C1 segment of cervical spinal cord (tissue), 14 donors: ENCODE measurements around the gene HEY2.
"Not testable (repeated sequence)": the region's sequence is repeated elsewhere in the genome, so short reads cannot be mapped to it uniquely, and the experiment has no call there.

Experiments
- DNase-seq, 14 donors: peaks; one replicate each; lab custom pipeline; 2025; lab: John Stamatoyannopoulos, UW

The HEY2 gene

DNA sequence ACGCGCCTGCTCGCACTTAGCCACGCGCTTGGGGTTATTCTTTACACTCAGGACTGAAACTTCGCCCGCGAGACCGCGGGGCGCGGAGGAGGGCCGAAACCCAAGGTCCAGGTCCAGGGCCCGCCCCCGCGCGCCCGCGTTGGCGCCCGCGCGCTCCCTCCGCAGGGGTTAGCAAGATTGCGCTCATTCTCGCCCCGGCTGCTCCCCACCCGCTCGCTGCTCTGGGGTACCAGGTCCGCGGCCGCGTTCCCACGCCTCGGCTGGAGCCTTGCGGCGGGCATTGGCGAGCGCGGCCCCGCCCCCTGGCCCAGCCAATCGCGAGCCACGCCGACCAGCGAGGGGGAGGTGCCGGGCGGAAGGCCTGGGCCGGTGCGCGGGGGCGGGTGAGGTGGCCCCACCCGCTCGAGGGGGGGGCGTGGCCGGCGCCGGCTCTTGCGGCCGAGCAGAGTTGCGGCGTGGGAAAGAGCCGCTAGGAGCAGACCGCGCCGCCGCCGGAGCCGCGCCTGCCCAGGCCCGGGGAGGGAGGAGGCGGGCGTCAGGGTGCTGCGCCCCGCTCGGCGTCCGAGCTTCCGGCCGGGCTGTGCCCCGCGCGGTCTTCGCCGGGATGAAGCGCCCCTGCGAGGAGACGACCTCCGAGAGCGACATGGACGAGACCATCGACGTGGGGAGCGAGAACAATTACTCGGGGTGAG is at the start of gene HEY2:
HEY2 (plus strand) TSS at position 460 of the 692 bp plus-strand sequence; CDS start at position 605, 145 bp downstream.
- peak; percentile 61 to 97 (median 88) for DNase-seq

DNA sequence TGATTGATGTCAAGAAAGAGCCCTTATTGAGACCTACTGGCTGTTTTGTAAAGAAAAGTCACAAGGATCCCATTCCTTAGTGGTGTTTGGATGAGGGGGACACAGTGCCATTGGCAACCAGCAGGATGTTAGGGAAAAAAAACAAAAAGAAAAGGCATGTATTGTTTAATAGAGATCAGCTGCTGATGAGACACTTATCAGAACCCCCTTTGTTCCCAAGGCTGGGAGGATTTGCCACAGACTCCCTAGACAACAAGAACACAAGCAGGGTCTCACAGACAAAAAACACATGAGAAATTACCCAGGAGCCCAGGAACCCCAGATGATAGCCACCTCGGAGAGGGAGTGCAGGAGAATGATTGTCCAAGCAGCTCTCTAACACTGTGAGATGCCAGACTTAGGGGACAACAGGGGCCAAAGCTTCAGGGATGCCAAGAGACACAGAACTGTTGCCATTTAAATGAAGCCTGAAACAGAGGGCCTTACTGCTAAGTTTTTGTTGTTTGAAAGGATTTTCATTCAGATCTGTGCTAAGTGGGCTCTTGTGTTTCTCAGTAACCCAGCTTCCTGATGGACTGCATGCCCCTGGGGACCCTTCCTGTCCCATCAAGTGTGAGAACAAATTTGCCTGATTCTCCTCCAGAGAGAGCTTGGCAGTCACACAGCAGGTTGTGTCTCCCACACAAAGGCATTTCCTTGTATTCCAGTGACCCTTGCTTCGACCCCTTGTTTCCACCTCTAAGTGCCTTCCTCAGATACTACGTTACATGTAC is 48.7 kb upstream of the HEY2 start:
- peak in 10 of 14 donors; percentile 31 to 88 (median 38) for DNase-seq

DNA sequence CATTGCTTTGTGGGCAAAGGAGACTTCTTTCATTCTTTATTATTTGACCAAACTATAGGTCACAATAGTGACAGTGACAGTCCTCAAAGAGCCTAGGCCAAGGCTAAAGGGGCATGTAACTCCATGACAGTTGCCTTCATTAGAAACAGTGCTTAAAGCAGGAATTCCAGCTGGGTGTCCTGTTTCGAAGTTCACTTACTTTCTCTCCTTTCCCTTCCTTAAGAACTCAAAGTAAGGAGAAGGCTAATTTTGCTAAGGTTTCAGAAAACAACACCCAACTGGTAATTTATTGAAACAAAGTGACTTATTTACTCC is 48.1 kb upstream of the HEY2 start:
- no peak for DNase-seq

- DNase-seq: not testable (repeated sequence)
These were observed 45.5 kb upstream of the HEY2 start for GRCh38 chr6:125703882-125704281.

- DNase-seq: no peak
These were observed 41.7 kb upstream of the HEY2 start for GRCh38 chr6:125707615-125708243.

DNA sequence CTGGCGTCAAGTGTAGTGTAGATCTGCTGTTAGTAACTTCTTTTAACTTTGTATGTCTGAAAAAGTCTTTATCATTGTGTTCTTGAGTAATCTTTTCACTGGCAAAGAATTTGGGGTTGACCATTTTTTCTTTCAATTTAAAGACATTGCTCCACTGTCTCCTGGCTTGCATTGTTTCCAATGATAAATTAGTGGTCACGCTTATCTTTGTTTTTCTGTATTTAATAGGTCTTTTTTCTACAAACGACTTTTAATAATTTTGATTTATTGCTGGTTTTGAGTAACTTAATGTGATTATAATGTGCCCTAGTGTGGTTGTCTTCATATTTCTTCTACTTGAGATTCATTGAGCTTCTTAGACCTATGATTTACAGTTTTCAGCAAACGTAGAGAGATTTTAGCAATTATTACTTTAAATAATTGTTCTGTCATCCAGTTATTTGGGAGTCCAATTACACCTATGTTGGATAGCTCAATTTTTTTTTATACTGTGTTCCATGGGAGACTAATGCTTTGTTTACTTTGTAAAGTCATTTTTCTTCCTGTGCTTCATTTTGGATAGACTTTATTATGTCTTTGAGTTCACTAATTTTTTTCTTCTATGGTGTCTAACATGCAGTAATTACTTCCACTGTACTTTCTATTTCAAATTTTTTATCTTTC is 38.3 kb upstream of the HEY2 start:
- no peak for DNase-seq

GRCh38 chr6:125714441-125715090 is 34.9 kb upstream of the HEY2 start:
- DNase-seq: no peak

DNA sequence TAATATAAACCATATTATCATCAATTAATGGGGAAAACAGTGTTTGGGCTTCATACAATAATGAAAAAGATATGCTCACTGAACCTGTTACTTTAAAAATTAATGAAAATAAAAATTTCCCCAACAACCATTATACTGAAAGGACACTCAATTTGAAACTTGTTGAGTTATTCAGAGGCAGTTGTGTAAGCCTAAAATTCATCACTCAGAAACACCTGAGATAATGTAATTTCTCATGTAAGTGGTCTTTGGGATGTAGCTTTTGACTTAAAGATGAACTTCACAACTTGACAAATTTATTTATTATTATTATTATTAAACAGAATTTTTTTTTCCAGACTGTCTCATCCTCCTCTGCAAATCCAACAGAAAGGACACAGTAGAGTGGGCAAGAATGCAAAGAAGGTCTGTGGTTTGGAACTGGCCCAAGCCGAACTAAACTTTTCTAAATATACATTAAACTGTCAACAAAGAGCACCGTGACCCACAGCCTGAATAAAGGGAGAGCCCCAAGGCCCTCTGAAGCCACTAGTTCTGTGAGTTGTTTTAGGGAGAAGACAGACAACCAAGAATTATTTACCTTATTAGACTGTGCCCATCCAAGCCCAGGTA is 32.2 kb upstream of the HEY2 start:
- no peak for DNase-seq

DNA sequence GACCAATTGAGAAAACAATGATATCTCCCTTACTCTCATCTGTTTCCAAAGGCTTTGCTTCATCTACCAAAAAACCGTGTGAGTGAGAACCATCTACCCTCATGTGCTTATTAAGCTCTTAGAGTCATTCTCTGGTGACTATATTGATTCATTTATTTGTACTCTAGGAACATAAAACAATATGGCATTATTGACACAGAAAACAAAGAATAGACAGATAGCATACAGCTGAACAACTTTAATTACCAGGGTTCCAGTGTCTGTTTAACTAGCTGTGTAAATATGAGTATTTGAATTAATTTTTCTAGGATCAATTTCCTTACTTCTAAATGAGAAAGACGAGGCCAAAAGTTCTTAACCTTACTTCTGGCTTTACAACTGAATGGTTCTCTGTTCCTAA is 31.3 kb upstream of the HEY2 start:
- no peak for DNase-seq

DNA sequence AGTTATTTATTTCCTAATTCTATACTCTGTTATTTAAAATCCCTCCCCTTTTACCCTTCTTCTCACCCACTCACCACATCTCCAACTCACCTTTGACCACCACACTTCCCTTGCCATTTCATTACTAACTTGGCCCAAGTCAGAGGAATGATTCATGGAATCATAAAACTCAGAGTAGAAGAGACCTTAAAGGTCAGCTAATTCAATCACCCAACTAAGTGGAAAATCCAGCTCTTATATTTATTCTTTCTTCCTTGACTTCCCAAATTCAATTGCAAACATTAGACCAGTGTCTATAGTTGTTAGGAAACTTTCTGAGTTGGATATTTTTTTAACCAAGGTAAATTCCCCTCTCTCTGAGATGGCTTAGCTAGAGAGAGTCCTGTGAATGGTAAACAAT is 26.5 kb upstream of the HEY2 start:
- DNase-seq: no peak

GRCh38 chr6:125727216-125727615 is 22.2 kb upstream of the HEY2 start:
- DNase-seq: no peak

GRCh38 chr6:125728739-125729138 is 20.7 kb upstream of the HEY2 start:
- DNase-seq: no peak

GRCh38 chr6:125729983-125730382 is 19.4 kb upstream of the HEY2 start:
- no peak for DNase-seq

- no peak for DNase-seq
These were observed 17.0 kb upstream of the HEY2 start for GRCh38 chr6:125732398-125732797.

GRCh38 chr6:125733516-125734300 is 15.7 kb upstream of the HEY2 start:
- no peak for DNase-seq

- no peak for DNase-seq
These were observed 11.2 kb upstream of the HEY2 start for GRCh38 chr6:125738276-125738675.

- DNase-seq: no peak
These were observed 10.1 kb upstream of the HEY2 start for GRCh38 chr6:125739364-125739763.

GRCh38 chr6:125741336-125741735 is 8.1 kb upstream of the HEY2 start:
- no peak for DNase-seq

GRCh38 chr6:125742024-125742423 is 7.4 kb upstream of the HEY2 start:
- no peak for DNase-seq

DNA sequence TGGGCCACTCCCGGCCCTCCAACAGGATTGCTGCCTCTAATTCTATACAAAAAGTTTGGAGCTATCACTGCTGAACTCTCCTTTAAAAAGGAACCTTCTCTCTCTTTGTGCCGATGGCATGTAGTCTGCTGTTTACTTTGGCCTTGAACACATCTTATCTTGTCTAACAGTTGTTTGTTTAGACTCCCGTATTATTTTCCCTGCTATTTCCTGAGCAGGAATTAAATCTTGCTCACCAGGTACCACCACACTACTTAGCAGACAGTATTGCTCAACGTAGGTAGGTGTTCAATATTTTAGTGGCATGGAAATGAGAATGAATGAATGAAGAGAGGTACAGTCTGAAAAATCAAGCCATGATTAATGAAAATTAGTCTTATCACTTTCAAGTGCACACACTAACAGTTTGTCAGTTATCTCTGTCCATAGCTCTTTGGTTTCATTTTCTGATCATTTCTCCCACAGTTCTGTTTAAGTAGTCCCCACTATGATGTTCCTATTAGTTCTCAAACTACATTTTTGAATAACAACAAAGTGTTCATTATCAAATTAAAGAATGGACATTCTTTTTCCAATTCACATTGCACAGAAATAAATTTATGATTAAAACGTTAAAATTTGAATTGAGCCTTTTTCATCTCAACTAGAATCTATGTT is 6.8 kb upstream of the HEY2 start:
- no peak for DNase-seq
